AG09319 (cell line): ENCODE data around the gene SIRT2.
A peak's percentile ranks its signal among the peaks of the same experiment; 100 is the strongest.
"Not testable (repeated sequence)": the region's sequence is repeated elsewhere in the genome, so short reads cannot be mapped to it uniquely, and the experiment has no call there.

Source experiments
- DNase-seq: peaks from one replicate; pipeline ENCODE4 v3.0.0-alpha.2; 2010; ENCODE audit warnings: low read depth; ENCODE audit errors: extremely low read depth
- CTCF ChIP-seq: IDR thresholded peaks from 2 replicates; pipeline ENCODE4 v1.5.1; 2011; ENCODE audit warnings: low read depth, mild to moderate bottlenecking, inconsistent platforms, low read length, moderate library complexity

Gene SIRT2

GRCh38 chr19:38856813-38857212, 42.6 kb downstream of the SIRT2 start:
- TF ChIP-seq CTCF: no peak

GRCh38 chr19:38855751-38856150, 43.7 kb downstream of the SIRT2 start:
- not testable (repeated sequence) for DNase-seq

More at GRCh38 chr19:38856813-38857212, 42.6 kb downstream of the SIRT2 start:
- DNase-seq: no peak

GRCh38 chr19:38854961-38855360, 44.5 kb downstream of the SIRT2 start:
- DNase-seq: not testable (repeated sequence)

GRCh38 chr19:38853214-38853613, 46.2 kb downstream of the SIRT2 start:
- TF ChIP-seq CTCF: no peak
- no peak for DNase-seq

- no peak for DNase-seq
- no peak; the same call in 1 of the 2 replicates for TF ChIP-seq CTCF
Observed at GRCh38 chr19:38852231-38853044, 47.0 kb downstream of the SIRT2 start.

- DNase-seq: peak; percentile 84
- TF ChIP-seq CTCF: no peak
Observed at GRCh38 chr19:38851622-38852230, 47.7 kb downstream of the SIRT2 start.

- DNase-seq: no peak
- TF ChIP-seq CTCF: 0 out of 2 replicates have a peak, but pooled peaks have one; percentile 0
Observed at GRCh38 chr19:38850976-38851621, 48.3 kb downstream of the SIRT2 start.

- no peak for DNase-seq
- TF ChIP-seq CTCF: peak; percentile 5
Observed at GRCh38 chr19:38850436-38850975, 48.9 kb downstream of the SIRT2 start.
